Measurements from ENCODE around the gene TBX5.

- no peak for TF ChIP-seq CTCF (conservative IDR thresholded peaks at IDR 0.05 in 1 of 2, IDR thresholded peaks at IDR 0.05 in 1 of 2; ENCODE audit: low read depth in 1 of 2, low read length in 2 of 2)
- TF ChIP-seq EZH2 (IDR thresholded peaks at IDR 0.05; ENCODE audit: low read length, missing control alignments), result no peak
These were observed 39.7 kb upstream of the TBX5 start for GRCh38 chr12:114445401-114446323.
